ENCODE measurements around the gene HLA-B.
A peak's percentile ranks its signal among the peaks of the same experiment; 100 is the strongest.
"Not testable (repeated sequence)": the region's sequence is repeated elsewhere in the genome, so short reads cannot be mapped to it uniquely, and the experiment has no call there.

Gene HLA-B

DNA sequence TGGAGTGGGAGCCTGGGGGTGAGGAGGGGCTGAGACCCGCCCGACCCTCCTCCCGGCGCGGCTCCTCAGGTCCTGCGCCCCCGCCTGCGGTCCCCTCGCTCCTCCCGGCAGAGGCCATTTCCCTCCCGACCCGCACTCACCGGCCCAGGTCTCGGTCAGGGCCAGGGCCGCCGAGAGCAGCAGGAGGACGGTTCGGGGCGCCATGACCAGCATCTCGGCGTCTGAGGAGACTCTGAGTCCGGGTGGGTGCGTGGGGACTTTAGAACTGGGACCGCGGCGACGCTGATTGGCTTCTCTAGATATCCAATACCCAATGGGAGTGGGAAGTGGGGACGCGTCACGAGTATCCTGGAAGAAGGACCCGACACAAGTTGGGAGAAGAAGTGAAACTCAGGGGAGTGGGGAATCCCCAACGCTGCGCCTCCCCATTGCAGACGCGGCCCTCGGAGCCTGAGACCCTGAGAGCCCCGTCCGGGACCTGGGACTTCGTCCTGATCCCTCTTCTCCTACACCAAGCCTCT is at the start of gene HLA-B:
HLA-B (minus strand) TSS at position 234 of the 521 bp plus-strand sequence; CDS start at position 213, 21 bp downstream.
- peak; percentile 16 for DNase-seq

DNA sequence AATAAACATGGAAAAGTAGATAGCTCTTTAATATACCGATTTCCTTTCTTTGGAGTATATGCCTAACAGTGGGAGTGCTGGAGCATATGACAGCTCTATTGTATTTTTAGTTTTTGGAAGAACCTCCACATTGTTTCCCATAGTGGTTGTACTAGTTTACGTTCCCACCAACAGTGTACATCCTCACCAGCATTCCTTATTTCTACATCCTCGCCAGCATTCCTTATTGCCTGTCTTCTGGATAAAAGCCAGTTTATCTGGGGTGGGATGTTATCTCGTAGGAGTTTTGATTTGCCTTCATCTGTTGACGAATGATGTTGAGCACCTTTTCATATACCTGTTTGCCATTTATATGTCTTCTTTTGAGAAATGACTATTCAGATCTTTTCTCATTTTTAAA is 49.0 kb upstream of the HLA-B start:
- DNase-seq: no peak

DNA sequence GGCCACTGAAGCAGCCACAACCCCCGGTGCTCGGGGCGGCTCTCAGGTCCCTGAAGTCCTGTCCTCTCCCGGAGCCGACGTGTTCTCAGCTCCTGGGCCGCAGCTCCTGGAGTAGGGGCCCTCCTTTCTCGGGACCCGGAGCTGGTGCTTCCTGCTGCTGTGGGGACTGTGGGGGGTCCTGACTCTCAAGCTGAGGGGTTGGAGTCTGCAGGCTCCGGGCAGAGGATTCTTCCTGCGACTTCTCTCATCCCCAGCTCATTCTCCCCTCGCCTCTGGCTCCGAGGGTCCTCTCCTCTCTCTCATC is 47.0 kb upstream of the HLA-B start:
- DNase-seq: not testable (repeated sequence)

DNA sequence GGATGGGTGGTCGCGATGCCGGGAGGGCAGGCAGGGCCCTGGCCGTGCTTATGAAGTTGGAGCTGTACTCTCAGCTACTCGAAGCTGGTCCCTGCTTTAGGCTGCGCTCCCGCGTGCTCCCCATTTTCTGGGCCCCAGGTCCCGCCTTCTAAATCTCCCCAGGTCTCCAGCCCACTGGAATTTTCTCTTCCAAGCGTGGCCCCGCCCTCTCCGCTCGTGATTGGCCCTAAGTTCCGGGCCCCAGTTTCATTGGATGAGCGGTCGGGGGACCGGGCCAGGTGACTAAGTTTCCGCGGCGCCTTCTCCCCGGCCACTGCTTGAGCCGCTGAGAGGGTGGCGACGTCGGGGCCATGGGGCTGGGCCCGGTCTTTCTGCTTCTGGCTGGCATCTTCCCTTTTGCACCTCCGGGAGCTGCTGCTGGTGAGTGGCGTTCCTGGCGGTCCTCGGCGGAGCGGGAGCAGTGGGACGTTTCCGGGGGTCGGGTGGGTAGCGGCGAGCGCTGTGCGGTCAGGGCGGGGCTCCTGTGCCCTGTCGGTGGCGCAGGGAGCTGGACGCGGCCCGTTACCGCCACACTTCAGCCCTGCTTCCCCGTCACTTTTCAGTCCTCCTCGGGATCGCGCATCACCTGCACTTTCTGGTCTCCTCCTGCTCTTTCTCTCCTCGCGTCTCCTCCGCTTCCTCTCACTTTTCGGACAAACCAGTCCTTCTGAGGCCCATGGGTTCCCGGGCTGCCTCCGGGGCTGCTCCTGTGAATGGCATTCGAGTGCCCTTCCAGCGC is 46.5 kb upstream of the HLA-B start, which contains the start of gene MICA:
MICA (plus strand) TSS at position 313 of the 778 bp plus-strand sequence; CDS start at position 351, 38 bp downstream.
- DNase-seq: peak; percentile 33

DNA sequence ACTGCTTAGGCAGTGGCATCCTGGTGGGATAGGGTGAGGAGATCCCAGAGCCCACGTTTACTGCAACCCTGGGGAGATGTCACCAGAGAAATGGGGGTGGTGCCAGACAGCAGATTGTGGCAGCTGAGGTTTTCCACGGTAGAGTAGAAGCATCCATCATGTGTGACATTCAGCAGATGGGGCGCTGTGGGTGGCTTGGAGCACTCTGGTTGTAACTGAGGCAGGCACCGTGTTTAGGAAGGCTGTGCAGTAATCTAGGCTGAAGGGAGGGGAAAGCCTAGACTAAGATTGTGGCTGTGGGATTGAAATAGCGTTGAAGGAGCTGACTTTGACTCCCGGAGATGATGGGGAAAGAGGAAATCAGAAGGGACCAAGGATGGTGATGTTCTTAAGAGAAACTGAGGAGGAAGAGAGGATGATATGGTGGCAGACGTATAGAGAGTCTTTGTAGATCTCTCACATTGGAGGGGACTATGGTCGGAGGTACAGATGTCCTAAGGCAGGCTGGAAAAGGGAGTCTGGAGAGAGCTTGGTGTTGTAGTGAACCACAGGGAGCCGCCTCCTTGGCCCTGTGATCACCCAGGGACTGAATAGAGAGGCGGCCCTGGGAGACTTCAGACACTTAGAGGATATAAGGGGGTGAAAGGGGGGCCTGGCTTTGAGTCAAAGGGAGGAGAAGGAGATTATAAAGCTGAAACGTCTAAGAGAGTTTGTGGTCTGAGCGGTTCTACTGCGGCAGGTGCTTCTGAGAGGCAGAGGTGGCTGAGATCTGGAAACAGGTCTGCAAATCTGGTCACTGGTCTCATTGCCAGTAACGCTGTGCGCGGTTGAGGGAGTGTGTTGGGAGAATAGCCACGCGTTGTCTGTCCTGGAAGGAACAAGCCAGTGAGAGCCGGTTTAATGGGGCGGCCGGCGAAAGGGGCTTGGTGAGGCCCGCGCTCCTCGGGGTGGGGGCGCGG is 45.6 kb upstream of the HLA-B start:
- no peak for DNase-seq

DNA sequence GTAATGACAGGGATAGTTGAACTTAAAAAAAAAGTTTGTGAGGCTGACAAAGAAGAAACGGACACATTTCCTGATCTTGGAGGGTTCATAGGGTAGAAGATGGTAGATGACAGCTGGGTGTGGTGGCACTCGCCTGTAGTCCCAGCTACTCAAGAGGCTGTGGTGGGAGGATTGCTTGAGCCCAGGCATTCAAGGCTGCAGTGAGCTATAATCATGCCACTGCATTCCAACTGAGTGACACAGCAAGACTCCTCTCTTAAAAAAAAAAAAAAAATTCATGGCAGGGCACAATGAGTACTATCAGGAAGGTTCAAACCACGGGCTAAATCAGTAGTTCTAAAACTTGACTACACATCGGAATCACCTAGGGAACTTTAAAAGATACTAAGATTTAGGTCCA is 44.4 kb upstream of the HLA-B start:
- DNase-seq: no peak

DNA sequence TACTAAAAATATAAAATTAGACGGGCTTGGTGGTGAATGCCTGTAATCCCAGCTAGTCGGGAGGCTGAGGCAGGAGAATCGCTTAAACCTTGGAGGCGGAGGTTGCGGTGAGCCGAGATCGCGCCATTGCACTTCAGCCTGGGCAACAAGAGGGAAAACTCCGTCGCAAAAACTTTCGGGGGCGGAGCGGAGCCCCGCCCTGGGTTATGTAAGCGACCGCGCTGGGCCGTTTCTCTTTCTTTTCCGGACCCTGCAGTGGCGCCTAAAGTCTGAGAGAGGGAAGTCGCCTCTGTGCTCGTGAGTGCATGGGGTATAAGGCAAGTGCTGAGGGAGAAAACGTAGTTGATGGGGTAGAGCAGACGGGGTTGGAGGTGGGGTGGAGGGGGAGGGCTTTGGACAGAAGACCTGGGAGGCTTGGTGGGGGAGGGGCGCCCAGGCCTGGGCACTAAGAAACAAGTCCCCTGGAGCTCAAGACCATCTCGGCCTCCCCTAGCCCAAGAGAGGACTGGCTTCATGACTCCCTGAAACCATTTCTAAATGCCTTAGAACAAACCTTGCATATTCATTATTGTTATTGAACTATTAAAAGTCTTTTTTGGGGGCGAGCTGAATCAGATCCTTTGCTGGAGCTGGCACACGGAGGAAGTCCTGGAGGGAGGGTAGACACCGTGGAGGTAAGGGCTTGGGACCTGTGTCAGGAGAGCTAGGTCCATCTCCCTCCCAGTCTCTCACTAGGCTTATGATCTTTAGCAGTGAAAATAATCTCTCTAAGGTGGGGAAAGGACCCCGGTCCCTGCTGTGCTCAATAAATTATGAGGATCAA is 43.7 kb upstream of the HLA-B start:
- DNase-seq: no peak

DNA sequence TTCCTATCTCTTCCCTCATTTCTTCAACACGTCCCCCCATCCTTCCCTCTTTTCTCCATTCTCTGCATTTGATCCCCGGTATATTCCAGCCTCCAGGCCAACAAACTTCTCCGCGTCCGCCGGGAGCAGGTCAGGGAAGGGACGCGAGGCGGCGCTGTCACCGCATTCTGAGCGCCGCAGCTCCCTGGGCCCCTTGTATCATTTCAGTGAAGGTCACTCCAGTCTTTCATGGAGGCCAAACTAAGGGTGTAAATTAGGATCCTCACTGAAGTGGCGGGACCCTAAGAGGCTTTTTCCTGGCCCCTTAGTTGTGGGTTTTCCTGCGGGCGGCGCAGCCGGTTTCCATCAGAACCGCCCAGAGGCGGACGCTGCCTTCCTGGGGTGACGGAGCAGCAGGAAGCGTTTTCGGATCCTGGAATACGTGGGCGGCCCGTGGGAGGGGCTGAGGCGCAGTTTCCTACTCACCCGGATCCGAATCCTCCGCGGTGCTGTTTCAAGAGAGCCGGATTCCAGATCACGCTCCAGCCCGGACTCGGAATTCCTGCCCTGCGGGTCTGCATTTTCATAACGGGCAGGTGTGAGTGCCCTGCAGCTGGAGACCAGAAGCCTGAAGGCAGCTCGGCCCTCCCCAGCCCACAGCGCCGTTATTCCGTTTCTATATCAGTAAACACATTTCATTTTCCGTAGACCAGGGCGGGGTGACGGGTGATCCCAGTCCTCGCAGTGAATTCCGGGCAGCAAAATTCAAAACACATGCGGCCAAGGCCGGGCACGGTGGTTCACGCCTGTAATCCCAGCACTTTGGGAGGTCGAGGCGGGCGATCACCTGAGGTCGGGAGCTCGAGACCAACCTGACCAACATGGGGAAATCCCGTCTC is 42.8 kb upstream of the HLA-B start:
- peak; percentile 79 for DNase-seq

DNA sequence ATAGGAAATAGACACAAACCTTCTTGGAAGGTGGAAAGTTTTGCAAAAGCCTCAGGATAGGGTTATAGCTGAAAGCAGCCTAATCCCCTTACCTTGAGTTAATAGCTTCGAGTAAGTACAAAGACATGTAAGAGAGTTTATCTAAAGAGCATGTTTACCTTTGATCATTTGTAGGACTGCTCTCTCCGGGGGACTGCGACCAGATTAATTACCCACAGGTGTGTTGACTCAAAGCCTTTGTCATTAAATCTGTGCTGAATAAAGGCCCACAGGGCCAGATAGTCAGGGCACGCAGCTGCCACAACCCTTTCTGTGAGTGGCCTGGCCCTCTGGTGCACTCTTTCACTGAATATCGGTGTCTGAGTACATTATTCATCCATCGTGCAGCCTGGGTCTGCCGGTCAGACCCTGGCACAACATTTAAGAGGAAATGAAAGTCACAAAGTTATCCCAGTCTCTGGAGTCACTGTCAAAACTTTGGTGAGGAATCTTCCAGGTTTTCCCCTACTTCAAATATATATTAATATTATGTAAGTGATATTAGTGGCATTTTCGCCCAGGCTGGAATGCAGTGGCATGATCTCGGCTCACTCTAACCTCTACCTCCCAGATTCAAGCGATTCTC is 41.0 kb upstream of the HLA-B start:
- DNase-seq: no peak

DNA sequence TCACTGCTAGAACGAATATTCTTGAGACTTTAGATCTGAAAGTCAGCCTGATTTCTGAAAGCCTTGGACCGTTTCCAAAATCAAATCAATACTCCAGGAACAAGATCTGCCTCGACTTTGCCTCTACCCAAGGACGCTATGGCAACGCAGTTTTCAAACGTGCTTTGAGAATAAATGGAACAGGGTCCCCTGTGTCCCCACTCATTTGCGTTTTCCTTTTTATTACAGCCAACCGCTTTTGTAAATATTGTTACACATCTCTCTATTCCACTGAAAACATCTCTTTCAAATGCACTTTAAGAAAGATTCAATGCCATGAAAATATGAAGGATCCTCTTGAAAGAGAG is 40.1 kb upstream of the HLA-B start:
- DNase-seq: not testable (repeated sequence)

DNA sequence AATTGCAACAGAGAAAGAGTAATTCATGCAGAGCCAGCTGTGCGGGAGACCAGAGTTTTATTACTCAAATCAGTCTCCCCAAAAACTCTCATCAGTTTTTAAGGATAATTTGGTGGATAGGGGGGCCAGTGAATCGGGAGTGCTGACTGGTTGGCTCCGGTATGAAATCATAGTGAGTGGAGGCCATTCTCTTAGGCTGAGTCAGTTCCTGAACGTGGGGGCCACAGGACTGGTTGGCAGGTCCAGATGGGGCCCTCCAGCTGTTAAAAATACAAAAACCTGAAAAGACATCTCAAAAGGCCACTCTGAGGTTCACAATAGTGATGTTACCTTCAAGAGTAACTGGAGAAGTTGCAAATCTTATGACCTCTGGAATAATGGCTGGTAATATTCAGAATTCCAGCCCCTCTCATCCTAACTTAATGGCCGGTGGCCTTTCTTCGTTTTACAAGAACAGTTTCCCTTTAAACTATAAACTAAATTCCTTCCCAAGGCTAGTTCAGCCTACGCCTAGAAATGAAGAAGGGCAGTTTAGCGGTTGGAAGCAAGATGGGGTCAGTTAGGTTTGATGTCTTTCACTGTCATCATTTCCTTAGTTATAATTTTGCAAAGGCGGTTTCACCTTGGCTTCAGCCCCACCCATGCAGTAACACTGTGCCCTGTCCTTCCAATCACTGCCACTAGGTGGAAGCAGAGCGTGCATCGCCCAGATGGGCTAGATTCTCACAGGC is 39.6 kb upstream of the HLA-B start:
- peak; percentile 28 for DNase-seq

DNA sequence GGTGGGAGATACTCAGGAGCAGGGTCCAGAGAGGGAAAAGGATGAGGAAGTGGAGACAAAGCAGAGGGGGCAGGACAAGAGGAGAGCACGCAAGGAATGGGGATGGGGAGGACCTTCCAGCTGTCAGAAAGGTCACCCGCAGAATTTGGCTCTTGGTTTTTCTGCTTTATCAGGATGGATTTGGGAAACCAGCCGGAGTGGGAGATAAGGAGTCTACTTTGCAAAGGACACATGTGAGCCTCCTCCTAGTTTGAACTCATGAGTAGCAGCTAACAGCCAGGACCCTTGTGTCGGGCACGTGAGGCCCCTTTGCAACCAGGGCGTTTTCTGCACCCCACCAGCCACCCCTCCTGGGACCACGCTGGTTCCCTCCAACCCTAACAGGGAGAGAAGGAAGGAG is 38.9 kb upstream of the HLA-B start:
- DNase-seq: no peak

DNA sequence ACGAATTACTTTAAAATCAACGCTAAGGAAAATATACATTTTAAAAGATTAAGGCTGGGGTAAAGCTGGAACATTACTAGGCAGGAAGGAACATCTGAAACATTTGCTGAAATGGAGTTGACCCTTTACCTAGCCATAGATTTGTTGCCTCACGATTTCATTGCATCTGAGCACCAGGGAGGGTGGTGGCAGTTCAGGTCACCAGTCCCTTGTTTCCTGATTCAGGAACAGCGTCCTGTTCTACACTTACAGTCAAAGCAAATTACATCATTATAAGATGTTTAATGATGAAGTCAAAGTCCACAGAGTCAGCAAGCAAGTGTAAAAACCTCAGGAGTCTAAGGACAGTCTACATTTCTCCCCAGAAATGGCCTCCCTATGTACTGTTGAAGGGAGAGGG is 37.4 kb upstream of the HLA-B start:
- no peak for DNase-seq

DNA sequence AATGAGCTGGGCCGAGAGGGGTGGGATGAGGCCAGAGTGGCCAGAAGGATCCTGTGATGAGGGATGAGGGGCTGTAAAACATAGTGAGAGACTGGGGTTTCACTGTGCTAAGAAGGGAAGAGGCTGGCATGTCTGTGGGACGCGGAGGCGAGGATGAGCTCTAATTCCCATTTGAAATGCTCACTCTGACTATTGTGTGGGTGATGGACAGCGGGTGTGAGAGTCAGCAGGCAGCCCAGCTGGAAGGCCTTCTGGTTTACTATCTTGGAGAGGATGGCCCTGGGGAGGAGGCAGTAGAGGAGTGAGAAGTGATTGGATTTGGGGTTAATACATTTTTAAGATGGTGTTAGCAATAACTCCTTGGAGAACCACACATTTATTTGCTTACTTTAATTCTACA is 37.0 kb upstream of the HLA-B start:
- no peak for DNase-seq

DNA sequence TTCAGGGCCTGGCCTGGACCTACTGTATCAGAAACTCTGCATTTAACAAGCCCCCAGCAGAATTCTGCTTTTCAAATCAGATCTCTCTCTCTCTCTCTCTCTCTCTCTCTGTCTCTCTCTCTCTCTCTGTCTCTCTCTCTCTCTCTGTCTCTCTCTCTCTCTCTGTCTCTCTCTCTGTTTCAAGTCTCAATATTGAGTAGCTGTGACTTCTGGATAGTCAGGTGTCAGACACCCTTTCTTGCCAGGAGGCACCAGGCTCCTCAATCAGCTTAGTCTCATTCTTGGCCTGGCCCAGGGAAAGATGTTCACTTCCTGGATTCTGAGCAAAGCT is 32.8 kb upstream of the HLA-B start:
- DNase-seq: not testable (repeated sequence)

DNA sequence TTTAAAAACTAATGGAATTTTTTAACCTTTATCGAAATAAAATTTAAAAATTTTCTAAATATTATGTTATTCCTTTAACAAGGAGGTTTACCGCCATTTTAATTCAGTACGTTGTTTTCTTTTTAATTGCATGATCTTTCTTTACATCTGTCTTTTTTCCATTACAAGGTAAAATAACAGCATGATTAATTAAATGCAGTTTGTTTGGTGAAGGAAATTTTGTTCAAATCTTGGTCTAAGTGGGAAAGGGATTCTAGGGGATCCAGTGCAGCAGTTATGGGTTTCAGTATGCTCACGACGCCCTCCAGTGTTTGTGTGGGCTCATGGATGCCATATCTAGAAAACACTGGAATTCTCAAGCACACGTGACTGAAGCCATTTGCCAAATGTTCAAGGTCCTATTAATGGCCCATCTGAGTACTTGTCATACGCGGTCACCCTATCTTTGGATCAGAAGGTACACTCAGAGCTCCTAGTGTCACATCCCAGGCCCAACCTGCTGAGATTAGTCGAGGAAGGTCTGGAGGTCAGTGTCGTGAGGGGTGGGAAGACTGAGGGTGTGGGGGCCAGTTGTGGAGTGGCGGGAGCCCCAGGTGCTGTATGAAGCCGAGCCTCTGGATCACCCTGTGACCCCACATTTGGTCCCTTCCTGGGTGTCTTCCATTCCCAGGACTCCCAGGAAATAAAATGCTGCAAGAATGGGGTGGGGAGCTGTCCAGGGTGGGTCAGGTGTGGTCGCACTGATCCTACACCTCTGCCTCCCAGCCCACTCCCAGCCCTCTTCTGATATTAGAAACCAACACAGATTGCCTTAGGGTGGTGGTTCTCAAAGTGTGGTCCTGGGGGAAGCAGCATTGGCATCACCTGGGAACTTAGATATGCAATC is 32.2 kb upstream of the HLA-B start:
- DNase-seq: not testable (repeated sequence)

DNA sequence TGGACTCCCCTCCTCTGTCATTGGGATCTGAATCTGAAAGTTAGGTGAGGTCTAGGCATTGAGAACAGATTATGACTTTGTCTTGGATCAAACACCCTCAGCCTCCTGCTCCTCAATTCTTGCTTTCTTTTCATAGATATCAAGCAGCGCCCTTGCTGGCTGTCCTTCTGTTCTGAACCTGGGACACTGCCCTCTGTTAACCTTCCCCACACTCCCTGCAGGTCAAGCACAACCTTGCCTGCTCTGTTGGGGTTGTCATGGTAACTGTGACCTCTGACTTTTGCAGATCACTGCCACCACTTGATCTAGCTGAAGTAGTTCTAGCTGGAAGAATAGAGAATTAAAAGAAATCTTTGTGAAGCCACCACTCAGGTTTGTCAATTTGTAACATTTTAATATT is 30.0 kb upstream of the HLA-B start:
- no peak for DNase-seq

DNA sequence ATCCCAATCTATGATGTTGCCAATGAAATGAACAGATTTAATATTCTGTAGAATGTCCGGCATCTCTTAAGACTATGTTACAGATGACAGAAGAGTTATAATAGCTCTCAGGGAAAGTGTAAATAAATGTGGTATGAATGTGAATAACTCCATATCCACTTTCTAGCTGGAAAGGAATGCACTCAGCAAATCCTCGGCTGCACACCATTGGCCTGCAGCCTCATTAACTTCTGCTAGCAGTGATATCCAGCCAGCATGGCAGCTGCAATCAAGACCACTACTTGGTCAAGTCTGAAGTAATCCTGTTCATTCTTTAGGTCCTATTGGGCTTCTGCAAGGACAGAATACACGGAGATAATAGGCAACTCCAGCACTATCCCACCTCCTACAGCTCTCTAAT is 29.1 kb upstream of the HLA-B start:
- DNase-seq: no peak

DNA sequence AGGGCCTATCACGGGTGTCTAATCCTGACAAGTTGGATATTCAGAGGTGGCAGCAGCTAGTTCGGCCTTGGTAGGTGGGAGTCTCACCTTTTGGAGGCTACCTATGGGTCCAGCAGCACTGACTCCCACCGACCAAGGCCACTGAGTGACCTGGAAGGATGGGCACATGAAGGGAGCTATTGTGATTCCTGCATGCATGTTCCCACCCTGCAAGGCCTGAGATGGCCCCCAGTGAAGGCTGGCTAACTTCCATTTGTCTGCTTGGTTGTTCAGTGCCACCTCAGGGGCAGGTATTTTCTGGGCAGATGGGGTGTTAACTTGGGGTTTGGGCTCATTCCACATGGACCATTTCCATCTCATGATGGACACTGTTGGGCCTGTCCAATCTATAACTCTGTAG is 28.1 kb upstream of the HLA-B start:
- no peak for DNase-seq

DNA sequence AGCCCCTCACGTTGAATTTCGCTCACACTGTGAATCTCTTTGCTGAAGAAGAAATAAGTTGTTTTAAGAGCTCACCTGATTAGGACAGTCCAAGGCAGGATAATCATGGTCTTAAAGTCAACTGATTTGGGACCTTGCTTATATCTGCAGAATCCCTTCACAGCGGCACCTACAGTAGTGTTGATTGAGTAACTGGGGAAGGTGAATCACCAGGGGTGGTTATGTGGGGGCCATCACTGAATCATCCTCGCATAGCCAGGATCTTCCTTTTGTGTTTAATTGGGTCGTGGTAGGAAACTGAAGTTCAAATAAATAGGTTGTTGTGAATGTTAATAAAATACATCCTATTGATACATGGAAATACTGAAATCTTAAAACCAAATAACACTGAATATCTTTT is 26.2 kb upstream of the HLA-B start:
- no peak for DNase-seq

All from GOT3 (cell line).